GM19043 (cell line): ENCODE measurements around the gene MFSD6.
"Not testable (repeated sequence)": the region's sequence is repeated elsewhere in the genome, so short reads cannot be mapped to it uniquely, and the experiment has no call there.

ENCODE experiments used
- ATAC-seq: cut with Tn5 transposase; IDR thresholded peaks from one replicate; pipeline ENCODE4 v1.9.1; 2021; ENCODE audit warnings: low read depth; ENCODE audit not compliant: unreplicated experiment

Gene MFSD6

GRCh38 chr2:190404487-190404886 is 3.7 kb upstream of the MFSD6 start:
- ATAC-seq, result no peak

GRCh38 chr2:190405070-190405469 is 3.1 kb upstream of the MFSD6 start:
- ATAC-seq, result no peak

- ATAC-seq, result no peak
Observed at GRCh38 chr2:190405995-190406394, 2.2 kb upstream of the MFSD6 start.

GRCh38 chr2:190406805-190407204 is 1.4 kb upstream of the MFSD6 start:
- ATAC-seq, result no peak

- ATAC-seq, result no peak
Observed at GRCh38 chr2:190407246-190407661, 901 bp upstream of the MFSD6 start.

- ATAC-seq, result peak; percentile 52
Observed at GRCh38 chr2:190408538-190409271, 550 bp downstream of the MFSD6 start.

GRCh38 chr2:190409616-190410015 is 1.5 kb downstream of the MFSD6 start:
- ATAC-seq, result no peak

- ATAC-seq, result no peak
Observed at GRCh38 chr2:190410166-190410565, 2.0 kb downstream of the MFSD6 start.

- no peak for ATAC-seq
Observed at GRCh38 chr2:190412966-190413365, 4.8 kb downstream of the MFSD6 start.

GRCh38 chr2:190413421-190413820 is 5.3 kb downstream of the MFSD6 start:
- ATAC-seq, result no peak

GRCh38 chr2:190415251-190415650 is 7.1 kb downstream of the MFSD6 start:
- ATAC-seq, result no peak

GRCh38 chr2:190415794-190416775 is 7.9 kb downstream of the MFSD6 start:
- ATAC-seq, result peak; percentile 60

- no peak for ATAC-seq
Observed at GRCh38 chr2:190417045-190417842, 9.1 kb downstream of the MFSD6 start.

GRCh38 chr2:190418727-190419126 is 10.6 kb downstream of the MFSD6 start:
- no peak for ATAC-seq

- ATAC-seq, result no peak
Observed at GRCh38 chr2:190420801-190421200, 12.6 kb downstream of the MFSD6 start.

GRCh38 chr2:190425221-190425866 is 17.2 kb downstream of the MFSD6 start:
- ATAC-seq, result no peak

- no peak for ATAC-seq
Observed at GRCh38 chr2:190425883-190426658, 17.9 kb downstream of the MFSD6 start.

- ATAC-seq, result not testable (repeated sequence)
Observed at GRCh38 chr2:190430866-190431265, 22.7 kb downstream of the MFSD6 start.

- ATAC-seq, result no peak
Observed at GRCh38 chr2:190431907-190432306, 23.8 kb downstream of the MFSD6 start.
